ENCODE results near the gene TCF23. TPM values are rescaled to one million over a fixed set of nuclear protein-coding genes. Genes with fewer than 3 reads are reported as not detected.
A peak's percentile ranks its signal among the peaks of the same experiment; 100 is the strongest.

Gene TCF23
- total RNA-seq, 6 experiments from 2014 or later, result not detected

DNA sequence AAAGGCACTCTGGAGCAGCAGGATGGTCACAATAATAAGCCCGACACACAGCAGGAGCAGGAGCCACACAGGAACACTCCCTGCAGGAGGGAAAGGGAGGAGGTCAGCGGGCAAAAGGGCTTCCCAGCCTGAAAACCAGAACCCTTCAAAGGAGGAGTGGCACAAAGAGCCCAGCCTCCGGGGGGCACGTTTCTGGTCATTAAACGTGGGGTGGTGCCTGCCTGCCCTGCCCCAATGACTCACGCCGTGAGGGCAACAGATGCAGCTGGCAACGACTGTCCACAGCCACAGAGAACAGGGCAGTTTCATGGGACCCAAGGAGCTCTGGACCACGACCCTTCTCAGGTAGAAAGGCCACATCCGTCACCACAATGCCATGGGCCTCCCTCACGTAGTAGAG lies 17.4 kb upstream of the TCF23 start:
- no peak for DNase-seq
- Mint-ChIP-seq H3K27ac (no peak overlapping the region), H3K4me1 (ENCODE audit: low read depth) (peaks cover 13% of the 10 kb centered on the region), H3K27me3 (ENCODE audit: insufficient read depth) (peaks cover 1% of the 10 kb centered on the region), H3K36me3 (ENCODE audit: low read depth) (peaks cover 7% of the 10 kb centered on the region; the same call in 1 of the 2 replicates), H3K4me3 (no peak overlapping the region), H3K9me3 (no peaks in the 10 kb centered on the region)
- TF ChIP-seq, protein P1, sequence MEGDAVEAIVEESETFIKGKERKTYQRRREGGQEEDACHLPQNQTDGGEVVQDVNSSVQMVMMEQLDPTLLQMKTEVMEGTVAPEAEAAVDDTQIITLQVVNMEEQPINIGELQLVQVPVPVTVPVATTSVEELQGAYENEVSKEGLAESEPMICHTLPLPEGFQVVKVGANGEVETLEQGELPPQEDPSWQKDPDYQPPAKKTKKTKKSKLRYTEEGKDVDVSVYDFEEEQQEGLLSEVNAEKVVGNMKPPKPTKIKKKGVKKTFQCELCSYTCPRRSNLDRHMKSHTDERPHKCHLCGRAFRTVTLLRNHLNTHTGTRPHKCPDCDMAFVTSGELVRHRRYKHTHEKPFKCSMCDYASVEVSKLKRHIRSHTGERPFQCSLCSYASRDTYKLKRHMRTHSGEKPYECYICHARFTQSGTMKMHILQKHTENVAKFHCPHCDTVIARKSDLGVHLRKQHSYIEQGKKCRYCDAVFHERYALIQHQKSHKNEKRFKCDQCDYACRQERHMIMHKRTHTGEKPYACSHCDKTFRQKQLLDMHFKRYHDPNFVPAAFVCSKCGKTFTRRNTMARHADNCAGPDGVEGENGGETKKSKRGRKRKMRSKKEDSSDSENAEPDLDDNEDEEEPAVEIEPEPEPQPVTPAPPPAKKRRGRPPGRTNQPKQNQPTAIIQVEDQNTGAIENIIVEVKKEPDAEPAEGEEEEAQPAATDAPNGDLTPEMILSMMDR (IDR thresholded peaks at IDR 0.05), result no peak

DNA sequence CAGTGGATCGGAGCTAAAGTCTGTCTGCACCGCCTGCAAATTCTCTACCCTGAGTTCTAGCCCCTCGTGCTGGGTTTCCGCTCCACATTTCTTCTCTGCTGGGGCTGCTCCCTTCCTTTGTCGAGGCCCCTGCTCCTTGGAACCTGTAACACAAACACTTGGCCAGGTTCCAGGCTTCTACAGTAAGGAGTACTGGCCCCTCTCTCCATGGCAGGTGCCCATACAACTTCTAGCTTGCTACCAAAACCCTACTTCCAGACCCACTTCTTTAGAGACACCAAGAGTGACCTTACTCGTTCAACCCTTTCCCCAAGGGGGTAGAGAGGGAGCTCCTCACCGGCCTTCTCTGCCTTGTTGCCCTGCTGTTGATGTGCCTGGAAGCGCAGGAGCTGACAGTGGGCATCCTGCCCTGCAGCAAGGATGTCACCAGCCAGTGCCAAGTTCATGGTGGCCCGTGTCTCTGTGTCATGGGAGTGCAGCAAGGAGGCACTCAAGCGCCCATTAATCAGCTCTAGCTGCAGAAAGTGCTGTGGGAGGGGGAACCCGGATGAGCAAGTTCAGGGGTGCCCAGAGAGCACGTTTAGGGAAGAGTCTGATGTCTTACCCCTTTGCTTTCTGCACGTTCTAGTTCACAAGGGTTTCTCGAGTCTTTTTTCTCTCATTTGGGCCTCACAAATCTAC lies 15.5 kb upstream of the TCF23 start:
- Mint-ChIP-seq H3K36me3 (ENCODE audit: low read depth) (peaks cover 7% of the 10 kb centered on the region; the same call in 1 of the 2 replicates), H3K4me3 (peak overlapping the region; percentile 93), H3K4me1 (ENCODE audit: low read depth) (peaks cover 13% of the 10 kb centered on the region), H3K27ac (peak overlapping the region; percentile 57; the same call in 1 of the 2 replicates), H3K27me3 (ENCODE audit: insufficient read depth) (peaks cover 2% of the 10 kb centered on the region), H3K9me3 (no peaks in the 10 kb centered on the region)
- DNase-seq, result no peak
- TF ChIP-seq, protein P1 (IDR thresholded peaks at IDR 0.05), result no peak

DNA sequence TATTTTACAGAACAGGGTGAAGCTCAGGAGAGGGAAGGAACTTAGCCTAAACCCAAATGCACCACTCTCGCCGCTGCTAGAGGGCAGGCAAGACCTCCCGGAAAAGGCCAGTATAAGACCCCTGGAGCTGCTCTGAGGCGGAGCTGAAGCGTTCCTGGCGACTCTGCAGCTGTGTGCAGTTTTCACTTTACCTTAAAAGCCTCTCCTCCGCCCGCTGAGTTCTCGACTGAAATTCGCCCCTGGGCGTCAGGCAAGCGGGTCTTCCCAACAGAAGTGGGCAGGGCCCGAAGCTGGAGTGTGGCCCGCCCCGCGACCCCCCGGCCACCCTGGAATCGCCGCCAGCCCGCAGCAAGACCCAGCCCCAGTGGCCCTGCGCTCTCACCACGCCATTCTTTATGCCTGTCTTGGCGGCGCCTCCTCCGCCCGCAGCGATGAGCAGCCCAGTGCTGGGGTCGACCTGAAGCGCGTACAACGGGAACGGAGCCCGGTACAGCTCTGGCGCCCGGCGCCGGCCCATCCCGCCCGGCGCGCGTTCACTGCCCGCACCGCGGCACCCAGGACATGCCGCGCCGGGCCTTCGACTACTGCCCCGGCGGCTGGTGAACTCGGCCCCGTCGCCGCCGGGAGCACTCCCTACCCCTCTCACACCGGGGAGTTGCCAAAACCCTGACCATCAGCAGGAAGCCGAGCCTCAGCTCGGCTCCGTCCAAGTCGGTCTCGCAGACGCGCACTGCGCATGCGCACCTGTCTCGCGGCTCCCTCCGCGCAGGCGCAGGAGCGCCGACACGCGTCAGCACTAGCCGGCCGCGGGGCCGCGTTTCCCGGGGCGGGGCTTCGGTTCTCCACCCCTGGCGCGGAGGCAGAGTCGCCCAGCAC lies 14.7 kb upstream of the TCF23 start, which contains the start of gene PREB:
PREB (minus strand) TSS at position 732 of the 876 bp plus-strand sequence; CDS start at position 517, 215 bp downstream.
- Mint-ChIP-seq H3K4me3 (peak within 1 kb of the TSS; percentile 93), H3K9me3 (no peaks in the 10 kb centered on the region), H3K27ac (peak within 1 kb of the TSS; percentile 88), H3K27me3 (ENCODE audit: insufficient read depth) (peaks cover 5% of the 10 kb centered on the region), H3K4me1 (ENCODE audit: low read depth) (peaks cover 13% of the 10 kb centered on the region), H3K36me3 (ENCODE audit: low read depth) (peaks cover 7% of the 10 kb centered on the region; the same call in 1 of the 2 replicates)
- DNase-seq, result peak; percentile 92
- TF ChIP-seq, protein P1 (IDR thresholded peaks at IDR 0.05), result peak; percentile 46

DNA sequence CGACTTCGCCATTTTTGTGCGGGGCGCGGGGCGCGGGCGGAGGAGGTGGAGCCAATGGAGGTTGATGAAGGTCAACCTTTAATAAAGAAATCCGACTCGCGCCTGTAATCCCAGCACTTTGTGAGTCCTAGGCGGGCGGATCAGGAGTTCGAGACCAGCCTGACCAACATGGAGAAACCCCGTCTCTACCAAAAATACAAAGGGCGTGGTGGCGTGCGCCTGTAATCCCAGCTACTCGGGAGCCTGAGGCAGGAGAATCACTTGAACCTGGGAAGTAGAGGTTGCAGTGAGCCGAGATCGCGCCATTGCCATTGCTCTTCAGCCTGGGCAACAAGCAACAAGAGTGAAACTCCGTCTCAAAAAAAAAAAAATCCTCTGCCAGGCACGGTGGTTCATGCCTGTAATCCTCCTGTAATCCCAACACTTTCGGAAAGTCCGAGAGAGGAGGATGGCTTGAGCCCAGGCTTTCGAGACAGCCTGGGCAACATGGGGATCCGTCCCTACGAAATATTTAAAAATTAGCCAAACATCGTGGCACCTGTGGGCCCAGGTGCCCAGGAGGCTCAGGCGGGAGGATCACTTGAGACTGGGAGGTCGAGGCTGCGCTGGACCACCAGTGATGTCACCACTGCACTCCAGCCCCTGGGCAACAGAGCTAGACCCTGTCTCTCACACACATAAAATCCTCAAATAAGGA lies 13.9 kb upstream of the TCF23 start:
- peaks cover 9% of the 10 kb centered on the region for H3K27me3 Mint-ChIP-seq (ENCODE audit: insufficient read depth)
- DNase-seq, result no peak
- peaks cover 13% of the 10 kb centered on the region for H3K4me1 Mint-ChIP-seq (ENCODE audit: low read depth)
- peaks cover 7% of the 10 kb centered on the region; the same call in 1 of the 2 replicates for H3K36me3 Mint-ChIP-seq (ENCODE audit: low read depth)
- H3K4me3 Mint-ChIP-seq, result peak overlapping the region; percentile 93
- TF ChIP-seq, protein P1 (IDR thresholded peaks at IDR 0.05), result no peak
- no peaks in the 10 kb centered on the region for H3K9me3 Mint-ChIP-seq
- no peak overlapping the region for H3K27ac Mint-ChIP-seq

DNA sequence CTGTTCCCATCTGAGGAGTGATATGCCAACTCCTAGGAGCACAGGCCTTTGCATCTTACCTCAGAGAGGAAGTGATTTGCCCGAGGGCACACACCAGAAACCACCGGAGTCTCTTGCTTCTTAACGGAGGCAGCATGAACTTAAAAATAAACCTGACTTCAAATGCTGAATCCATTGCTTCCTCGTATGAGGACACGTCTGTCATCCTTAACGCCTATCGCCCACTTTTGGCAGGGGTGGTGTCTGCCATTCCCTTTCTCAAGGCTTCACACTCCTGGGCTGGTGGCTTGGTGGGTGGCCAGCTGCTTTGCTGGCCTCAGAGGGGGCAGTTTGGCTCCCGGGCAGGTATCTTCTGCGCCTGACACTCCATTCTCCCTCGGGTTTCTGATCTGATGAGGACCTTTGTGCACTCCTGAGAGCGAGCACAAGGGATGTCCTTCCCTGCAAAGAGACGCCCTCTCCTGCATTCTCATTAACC lies 13.3 kb upstream of the TCF23 start:
- peaks cover 9% of the 10 kb centered on the region for H3K27me3 Mint-ChIP-seq (ENCODE audit: insufficient read depth)
- TF ChIP-seq, protein P1 (IDR thresholded peaks at IDR 0.05), result no peak
- peaks cover 7% of the 10 kb centered on the region; the same call in 1 of the 2 replicates for H3K36me3 Mint-ChIP-seq (ENCODE audit: low read depth)
- H3K27ac Mint-ChIP-seq, result no peak overlapping the region
- peaks cover 13% of the 10 kb centered on the region for H3K4me1 Mint-ChIP-seq (ENCODE audit: low read depth)
- H3K4me3 Mint-ChIP-seq, result peak overlapping the region; percentile 52
- no peak for DNase-seq
- no peaks in the 10 kb centered on the region for H3K9me3 Mint-ChIP-seq
